IPS DF 4.7 (cell line): Measurements from ENCODE around the gene TCF3.

Experiments
- DNase-seq: peaks from one replicate; pipeline ENCODE4 v3.0.0-alpha.2; 2013; ENCODE audit warnings: low spot score; ENCODE audit errors: extremely low read depth

TCF3 gene

DNA sequence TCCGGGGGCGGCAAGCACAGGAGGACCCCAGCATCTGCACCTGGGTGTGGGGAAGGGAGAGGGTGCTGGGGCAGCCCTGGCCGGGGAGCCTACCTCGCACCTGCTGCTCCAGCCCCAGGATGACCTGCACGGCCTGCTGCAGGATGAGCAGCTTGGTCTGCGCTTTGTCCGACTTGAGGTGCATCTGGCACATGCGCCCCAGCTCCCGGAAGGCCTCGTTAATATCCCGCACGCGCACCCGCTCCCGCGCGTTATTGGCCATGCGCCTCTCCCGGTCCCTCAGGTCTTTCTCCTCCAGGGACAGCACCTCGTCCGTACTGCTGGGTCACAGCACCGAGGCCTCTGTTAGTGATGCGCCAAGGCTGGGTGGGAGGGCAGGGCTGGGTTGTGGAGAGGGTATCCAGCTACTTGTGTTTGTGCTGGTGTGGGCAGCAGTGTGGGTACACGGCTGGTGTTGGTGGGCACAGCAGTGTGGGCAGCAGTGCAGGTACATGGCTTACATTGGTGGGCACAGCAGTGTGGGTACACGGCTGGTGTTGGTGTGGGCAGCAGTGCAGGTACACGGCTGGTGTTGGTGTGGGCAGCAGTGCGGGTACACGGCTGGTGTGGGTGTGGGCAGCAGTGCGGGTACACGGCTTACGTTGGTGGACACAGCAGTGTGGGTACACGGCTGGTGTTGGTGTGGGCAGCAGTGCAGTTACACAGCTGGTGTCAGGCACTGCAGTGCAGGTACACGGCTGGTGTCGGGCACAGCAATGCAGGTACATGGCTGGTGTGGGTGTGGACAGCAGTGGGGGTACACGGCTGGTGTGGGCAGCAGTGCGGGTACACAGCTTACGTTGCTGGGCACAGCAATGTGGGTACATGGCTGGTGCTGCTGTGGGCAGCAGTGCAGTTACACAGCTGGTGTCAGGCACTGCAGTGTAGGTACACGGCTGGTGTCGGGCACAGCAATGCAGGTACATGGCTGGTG lies 40.0 kb downstream of the TCF3 start:
- no peak for DNase-seq

DNA sequence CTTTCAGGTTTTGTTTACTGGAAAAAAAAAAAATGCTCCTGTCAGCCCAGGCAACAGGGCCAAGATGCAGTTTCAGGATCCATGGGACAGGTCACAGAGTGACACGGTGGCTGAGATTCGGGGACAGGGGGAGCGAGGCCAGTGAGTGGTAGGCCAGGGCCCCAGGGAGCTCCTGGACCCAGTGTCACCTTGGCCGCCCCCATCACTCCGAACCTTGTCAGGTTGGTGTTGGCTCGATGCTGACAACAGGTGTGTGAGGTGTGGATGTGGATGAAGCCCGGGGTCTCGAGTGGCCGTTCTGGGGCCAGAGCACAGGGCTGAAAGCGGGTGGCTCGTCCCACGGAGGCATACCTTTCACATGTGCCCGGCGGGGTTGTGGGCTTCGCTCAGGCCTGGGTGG lies 41.1 kb downstream of the TCF3 start:
- no peak for DNase-seq

- DNase-seq, result no peak
Measured at GRCh38 chr19:1610579-1610978, 41.8 kb downstream of the TCF3 start.

DNA sequence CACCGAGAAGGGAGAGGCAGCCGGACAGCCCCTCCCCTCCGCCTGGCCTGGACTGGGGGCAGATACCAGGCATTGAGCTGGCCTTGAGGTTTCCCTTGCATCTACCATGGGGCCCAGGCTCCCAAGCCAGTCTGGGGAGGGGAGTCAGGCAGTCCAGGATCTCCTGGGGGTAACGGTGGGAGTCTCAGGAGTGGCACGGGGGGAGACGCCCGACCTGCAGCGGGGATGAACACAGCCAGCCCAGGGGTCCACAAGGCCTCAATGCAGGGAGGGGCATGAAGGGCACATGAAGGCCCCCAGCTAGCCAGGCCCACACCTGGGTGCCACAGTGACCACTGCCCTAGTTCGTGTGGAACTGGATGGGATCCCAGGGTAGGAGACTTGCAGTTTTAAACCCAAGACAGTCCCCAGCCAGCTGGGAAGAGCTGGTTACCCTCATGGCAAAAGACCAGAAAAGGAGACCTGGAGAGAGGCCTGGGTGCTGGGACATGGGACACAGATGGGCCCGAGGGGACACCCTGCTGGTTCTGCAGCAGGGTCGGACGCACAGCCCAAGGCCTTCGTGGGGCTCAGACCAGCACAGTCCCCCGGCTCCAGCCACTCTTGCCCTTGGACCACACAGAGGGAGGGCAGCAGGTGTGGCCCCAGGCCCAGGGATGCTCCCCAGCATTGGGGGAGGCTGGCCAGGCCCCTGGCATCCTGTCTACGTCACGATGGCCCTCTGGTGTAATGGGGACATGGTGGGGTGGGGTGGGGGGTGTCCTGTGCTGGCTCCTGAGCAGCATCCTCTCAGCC lies 42.5 kb downstream of the TCF3 start:
- no peak for DNase-seq

- no peak for DNase-seq
Measured at GRCh38 chr19:1609103-1609396, 43.4 kb downstream of the TCF3 start.

GRCh38 chr19:1608359-1609102 lies 43.9 kb downstream of the TCF3 start:
- DNase-seq, result no peak

GRCh38 chr19:1606138-1606651 lies 46.2 kb downstream of the TCF3 start:
- no peak for DNase-seq

DNA sequence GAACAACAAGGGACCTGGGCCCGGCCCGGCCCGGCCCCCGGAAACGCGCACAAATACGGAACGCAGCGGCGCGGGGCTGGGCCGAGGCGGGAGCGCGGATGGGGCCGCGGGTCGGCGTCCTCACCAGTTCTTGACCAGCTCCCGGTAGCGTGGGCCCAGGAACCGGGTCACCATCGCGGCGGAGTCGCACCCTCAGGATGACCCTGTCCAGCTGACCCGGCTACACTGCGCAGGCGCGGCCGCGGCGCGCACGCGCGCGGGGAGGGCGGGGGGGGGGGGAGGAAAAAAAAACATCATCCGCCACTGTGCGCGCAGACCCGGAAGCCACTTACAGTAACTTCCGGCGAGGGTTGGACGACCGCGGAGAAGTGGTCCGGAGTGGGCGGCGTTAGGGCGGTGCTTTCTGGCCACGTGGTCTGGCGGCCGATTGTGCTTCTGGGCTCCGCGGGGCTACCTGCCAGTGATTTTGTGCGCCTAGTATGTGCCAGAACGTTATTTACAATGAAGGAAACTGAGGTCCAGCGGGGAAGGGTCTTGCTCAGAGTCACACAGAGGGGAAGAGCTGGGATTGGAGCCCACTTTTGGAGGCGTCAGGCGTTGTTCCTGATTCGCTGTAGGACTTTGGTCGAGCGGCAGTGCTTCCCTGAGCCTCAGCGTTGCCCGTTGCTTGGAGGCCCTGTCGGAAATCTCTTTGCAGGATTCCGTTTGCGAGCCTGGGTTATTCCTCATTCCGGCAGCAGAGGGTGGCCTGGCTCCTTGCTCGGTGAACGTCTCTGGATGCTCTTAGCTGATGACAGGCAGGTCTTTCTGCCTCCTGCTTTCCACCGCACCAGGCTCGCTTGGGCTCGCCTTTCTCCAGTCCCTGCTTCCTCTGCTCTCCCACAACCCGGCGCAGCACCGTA lies 46.9 kb downstream of the TCF3 start, which contains the start of gene UQCR11:
TSS of gene UQCR11 (minus strand) at position 227 of the 902 bp plus-strand sequence. CDS start at position 174, 53 bp downstream.
- no peak for DNase-seq

DNA sequence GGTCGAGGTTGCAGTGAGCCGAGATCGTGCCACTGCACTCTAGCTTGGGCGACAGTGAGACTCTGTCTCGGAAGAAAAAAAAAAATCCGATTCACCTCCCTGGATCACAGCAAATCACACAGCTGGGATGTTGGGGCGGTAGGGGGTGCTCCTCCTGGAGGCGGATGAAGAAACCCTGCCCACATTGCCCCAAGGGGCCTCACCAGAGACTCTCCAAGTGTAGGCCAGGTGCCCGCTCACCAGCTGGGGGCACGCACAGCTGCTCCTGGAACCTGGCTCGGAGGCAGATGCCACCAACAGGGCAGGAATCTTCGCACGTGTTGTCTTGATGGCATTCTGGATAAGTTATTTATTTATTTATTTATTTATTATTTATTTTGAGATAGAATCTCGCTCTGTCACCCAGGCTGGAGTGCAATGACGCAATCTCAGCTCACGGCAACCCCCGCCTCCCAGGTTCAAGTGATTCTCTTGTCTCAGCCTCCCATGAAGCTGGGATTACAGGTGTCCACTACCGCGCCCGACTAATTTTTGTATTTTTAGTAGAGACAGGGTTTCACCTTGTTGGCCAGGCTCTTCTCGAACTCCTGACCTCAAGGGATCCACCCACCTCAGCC lies 50.2 kb downstream of the TCF3 start:
- no peak for DNase-seq

GRCh38 chr19:1601613-1602064 lies 50.8 kb downstream of the TCF3 start:
- no peak for DNase-seq

- DNase-seq, result no peak
Measured at GRCh38 chr19:1599460-1599846, 53.0 kb downstream of the TCF3 start.

- no peak for DNase-seq
Measured at GRCh38 chr19:1598777-1599459, 53.5 kb downstream of the TCF3 start.

- DNase-seq, result no peak
Measured at GRCh38 chr19:1593501-1593772, 59.0 kb downstream of the TCF3 start.

DNA sequence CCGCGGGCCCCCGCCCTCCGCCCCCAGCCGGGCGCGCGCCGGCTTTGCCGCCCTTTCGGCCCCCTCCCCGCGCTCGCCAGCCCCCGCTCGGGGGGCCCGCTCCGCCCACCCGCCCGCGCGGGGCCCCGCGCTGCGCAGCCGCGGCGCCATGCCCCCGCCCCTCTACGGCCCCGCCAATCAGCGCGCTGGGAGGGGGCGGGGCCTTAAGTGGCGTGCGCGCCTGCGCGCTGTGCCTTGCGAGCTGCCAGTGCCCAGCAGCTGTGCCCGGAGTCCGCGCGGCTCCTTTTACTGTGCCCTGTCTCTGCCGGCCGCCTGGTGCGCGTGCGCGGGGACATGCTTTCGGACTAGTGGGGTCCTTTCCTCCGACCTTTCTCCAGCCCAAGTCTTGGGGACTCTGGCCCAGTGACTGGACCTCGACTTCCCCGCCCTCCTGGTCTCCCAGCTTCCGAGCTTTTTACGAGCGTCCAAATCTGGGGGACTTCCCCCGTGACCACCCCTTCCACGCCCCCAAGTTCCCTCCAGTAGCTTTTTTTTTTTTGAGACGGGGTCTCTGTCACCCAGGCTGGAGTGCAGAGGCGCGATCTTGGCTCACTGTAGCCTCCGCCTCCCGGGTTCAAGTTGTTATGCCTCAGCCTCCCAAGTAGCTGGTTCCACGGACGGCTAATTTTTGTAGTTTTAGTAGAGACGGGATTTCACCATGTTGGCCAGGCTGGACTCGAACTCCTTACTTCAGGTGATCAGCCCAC lies 59.5 kb downstream of the TCF3 start, which contains the start of gene MBD3:
TSS of gene MBD3 (minus strand) at position 111 of the 746 bp plus-strand sequence. CDS start 234 bp downstream, outside the sequence.
- no peak for DNase-seq

- DNase-seq, result no peak
Measured at GRCh38 chr19:1592024-1592754, 60.2 kb downstream of the TCF3 start.

- no peak for DNase-seq
Measured at GRCh38 chr19:1591421-1592023, 60.9 kb downstream of the TCF3 start.

GRCh38 chr19:1590641-1591397 lies 61.6 kb downstream of the TCF3 start:
- DNase-seq, result no peak
